Activated CD4-positive, alpha-beta T cell treated with anti-CD3 and anti-CD28 coated beads, Interleukin-2, Interleukin-6, amounts not matched to agents 100 ng/mL and 50 ng/mL, durations not matched to agents 16 hours and 8 hours (primary cell): ENCODE measurements around the gene PCDHA12.
"Not testable (repeated sequence)": the region's sequence is repeated elsewhere in the genome, so short reads cannot be mapped to it uniquely, and the experiment has no call there.

ENCODE experiments used
- DNase-seq: peaks from one replicate; pipeline ENCODE4 v3.0.0-alpha.2; 2020

Gene PCDHA12

GRCh38 chr5:140862441-140863295, 12.4 kb upstream of the PCDHA12 start:
- no peak for DNase-seq

GRCh38 chr5:140868721-140869554, 6.2 kb upstream of the PCDHA12 start, which contains the start of gene PCDHA11:
PCDHA11 (plus strand) TSS chr5:140868957; CDS start chr5:140869104, 147 bp downstream.
- peak; percentile 7 for DNase-seq

- DNase-seq, result no peak
Measured at GRCh38 chr5:140869555-140869886, 5.6 kb upstream of the PCDHA12 start.

GRCh38 chr5:140870221-140871201, 4.6 kb upstream of the PCDHA12 start:
- DNase-seq, result no peak

- DNase-seq, result not testable (repeated sequence)
Measured at GRCh38 chr5:140876541-140877261, 1.6 kb downstream of the PCDHA12 start.

GRCh38 chr5:140877262-140877581, 2.1 kb downstream of the PCDHA12 start:
- no peak for DNase-seq

- no peak for DNase-seq
Measured at GRCh38 chr5:140881889-140882590, 6.9 kb downstream of the PCDHA12 start, which contains the start of gene PCDHA13. PCDHA13 (plus strand) TSS chr5:140882124; CDS start chr5:140882269, 145 bp downstream.

GRCh38 chr5:140882591-140882899, 7.4 kb downstream of the PCDHA12 start:
- no peak for DNase-seq

GRCh38 chr5:140883373-140883772, 8.3 kb downstream of the PCDHA12 start:
- no peak for DNase-seq

GRCh38 chr5:140883927-140884697, 9.0 kb downstream of the PCDHA12 start:
- no peak for DNase-seq

- no peak for DNase-seq
Measured at GRCh38 chr5:140916325-140916724, 41.2 kb downstream of the PCDHA12 start.

GRCh38 chr5:140923601-140924000, 48.5 kb downstream of the PCDHA12 start:
- DNase-seq, result no peak

GRCh38 chr5:140925806-140926442, 50.8 kb downstream of the PCDHA12 start, which contains the start of gene PCDHAC1:
PCDHAC1 (plus strand) TSS chr5:140926299; CDS start chr5:140926893, 594 bp downstream.
- DNase-seq, result no peak

- peak; percentile 15 for DNase-seq
Measured at GRCh38 chr5:140926443-140927227, 51.5 kb downstream of the PCDHA12 start.

GRCh38 chr5:140927228-140927573, 52.1 kb downstream of the PCDHA12 start:
- DNase-seq, result no peak
